Osteocyte (in vitro differentiated cells): ENCODE data around the gene POLR2C. TPM values are rescaled to one million over a fixed set of nuclear protein-coding genes. Genes with fewer than 3 reads are reported as not detected.
A peak's percentile ranks its signal among the peaks of the same experiment; 100 is the strongest.

Experiments
- DNase-seq: peaks from one replicate; pipeline ENCODE4 v3.0.0; 2021; ENCODE audit warnings: mixed read lengths; ENCODE audit not compliant: unreplicated experiment; ENCODE audit errors: extremely low spot score
- H3K27ac Mint-ChIP-seq: one replicate; pipeline ENCODE4 v1.8.0; 2021; ENCODE audit warnings: mild to moderate bottlenecking, mixed read lengths; ENCODE audit not compliant: unreplicated experiment
- H3K27me3 Mint-ChIP-seq: one replicate; pipeline ENCODE4 v1.8.0; 2021; ENCODE audit warnings: mixed read lengths; ENCODE audit not compliant: unreplicated experiment
- H3K36me3 Mint-ChIP-seq: one replicate; pipeline ENCODE4 v1.8.0; 2021; ENCODE audit warnings: mixed read lengths; ENCODE audit not compliant: unreplicated experiment
- H3K4me1 Mint-ChIP-seq: one replicate; pipeline ENCODE4 v1.8.0; 2021; ENCODE audit warnings: mixed read lengths; ENCODE audit not compliant: unreplicated experiment
- H3K4me3 Mint-ChIP-seq: one replicate; pipeline ENCODE4 v1.8.0; 2021; ENCODE audit warnings: mild to moderate bottlenecking, moderate library complexity, mixed read lengths; ENCODE audit not compliant: unreplicated experiment
- H3K9me3 Mint-ChIP-seq: one replicate; pipeline ENCODE4 v1.8.0; 2021; ENCODE audit warnings: mixed read lengths; ENCODE audit not compliant: unreplicated experiment
- total RNA-seq: library from RNA; stranded (reverse); gene quantifications from 2 replicates; pipeline ENCODE4 v1.2.1, GENCODE V29; 2021
- TF ChIP-seq, protein P1 (sequence below): fragments of 200-600 bp; sonication (generic); IDR thresholded peaks from 2 replicates; pipeline ENCODE4 v1.5.0; 2021; ENCODE audit warnings: antibody characterized with exemption, mild to moderate bottlenecking, moderate library complexity

POLR2C gene
- total RNA-seq, 1 donor from 2014 or later: 46.8 TPM

DNA sequence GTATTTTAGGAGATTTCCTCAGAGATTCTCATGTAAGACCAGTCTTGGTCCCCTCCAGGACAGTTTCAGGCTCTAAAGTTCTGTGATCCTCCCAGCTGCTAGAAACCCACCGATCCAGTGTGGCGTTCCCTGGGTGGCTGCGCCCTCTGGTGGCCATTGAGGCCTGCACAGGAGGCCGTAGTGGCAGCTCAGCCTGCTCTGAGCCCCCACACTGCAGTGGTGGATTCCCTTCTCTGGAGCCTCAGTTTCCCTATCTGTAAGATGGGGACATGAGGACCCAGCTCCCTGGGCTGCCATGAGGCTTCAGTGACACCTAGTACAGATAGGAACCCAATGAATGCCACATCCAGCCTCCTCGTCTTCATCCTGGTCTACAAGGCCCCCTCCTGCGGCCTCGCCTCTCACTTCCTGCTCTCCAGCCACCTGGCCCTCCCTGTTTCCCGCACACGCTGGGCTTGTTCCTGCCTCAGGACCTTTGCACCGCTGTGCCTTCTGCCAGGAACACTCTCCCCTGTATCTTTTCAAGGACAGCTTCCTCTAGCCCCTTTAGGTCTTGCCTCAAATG, 57.4 kb downstream of the POLR2C start:
- DNase-seq: peak; percentile 92
- H3K27ac Mint-ChIP-seq: no peak overlapping the region

More for the DNA sequence above, 57.4 kb downstream of the POLR2C start:
- TF ChIP-seq, protein P1, sequence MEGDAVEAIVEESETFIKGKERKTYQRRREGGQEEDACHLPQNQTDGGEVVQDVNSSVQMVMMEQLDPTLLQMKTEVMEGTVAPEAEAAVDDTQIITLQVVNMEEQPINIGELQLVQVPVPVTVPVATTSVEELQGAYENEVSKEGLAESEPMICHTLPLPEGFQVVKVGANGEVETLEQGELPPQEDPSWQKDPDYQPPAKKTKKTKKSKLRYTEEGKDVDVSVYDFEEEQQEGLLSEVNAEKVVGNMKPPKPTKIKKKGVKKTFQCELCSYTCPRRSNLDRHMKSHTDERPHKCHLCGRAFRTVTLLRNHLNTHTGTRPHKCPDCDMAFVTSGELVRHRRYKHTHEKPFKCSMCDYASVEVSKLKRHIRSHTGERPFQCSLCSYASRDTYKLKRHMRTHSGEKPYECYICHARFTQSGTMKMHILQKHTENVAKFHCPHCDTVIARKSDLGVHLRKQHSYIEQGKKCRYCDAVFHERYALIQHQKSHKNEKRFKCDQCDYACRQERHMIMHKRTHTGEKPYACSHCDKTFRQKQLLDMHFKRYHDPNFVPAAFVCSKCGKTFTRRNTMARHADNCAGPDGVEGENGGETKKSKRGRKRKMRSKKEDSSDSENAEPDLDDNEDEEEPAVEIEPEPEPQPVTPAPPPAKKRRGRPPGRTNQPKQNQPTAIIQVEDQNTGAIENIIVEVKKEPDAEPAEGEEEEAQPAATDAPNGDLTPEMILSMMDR: peak; percentile 97
- no peaks in the 10 kb centered on the region for H3K9me3 Mint-ChIP-seq
- H3K4me3 Mint-ChIP-seq: no peak overlapping the region
- no peaks in the 10 kb centered on the region for H3K4me1 Mint-ChIP-seq
- peaks cover 20% of the 10 kb centered on the region for H3K36me3 Mint-ChIP-seq
- no peaks in the 10 kb centered on the region for H3K27me3 Mint-ChIP-seq

Other genes with a start within 250 kb of the POLR2C start
- gene ARL2BP, start 217.4 kb upstream of the POLR2C start, total RNA-seq: 61.8 and 67.4 TPM in 2 replicates
- gene PLLP, start 178.0 kb upstream of the POLR2C start, total RNA-seq: 0.30 and 1.2 TPM in 2 replicates
- not detected in 2 replicates for gene CCL22, start 103.9 kb upstream of the POLR2C start, total RNA-seq
- gene CX3CL1, start 90.2 kb upstream of the POLR2C start, total RNA-seq: 2.3 and 2.6 TPM in 2 replicates
- gene CCL17, start 57.9 kb upstream of the POLR2C start, total RNA-seq: not detected in 2 replicates
- 52.2 and 57.1 TPM in 2 replicates for gene CIAPIN1, start 15.3 kb upstream of the POLR2C start, total RNA-seq
- gene COQ9, start 15.2 kb upstream of the POLR2C start, total RNA-seq: 37.8 and 50.1 TPM in 2 replicates
- 22.5 and 24.4 TPM in 2 replicates for gene DOK4, start 23.8 kb downstream of the POLR2C start, total RNA-seq
- 17.2 and 18.8 TPM in 2 replicates for gene CCDC102A, start 73.9 kb downstream of the POLR2C start, total RNA-seq
- not detected in 2 replicates for gene ADGRG5, start 80.0 kb downstream of the POLR2C start, total RNA-seq
- 4.6 and 4.8 TPM in 2 replicates for gene ADGRG1, start 166.0 kb downstream of the POLR2C start, total RNA-seq
- not detected in 2 replicates for gene ADGRG3, start 205.6 kb downstream of the POLR2C start, total RNA-seq
- gene DRC7, start 232.1 kb downstream of the POLR2C start, total RNA-seq: not detected in 2 replicates